Activated CD8-positive, alpha-beta T cell treated with anti-CD3 and anti-CD28 coated beads for 36 hours (primary cell): ENCODE data around the gene ATAT1. TPM values are rescaled to one million over a fixed set of nuclear protein-coding genes. Genes with fewer than 3 reads are reported as not detected.

Experiments
- ATAC-seq: fragments of 200-7000 bp; cut with Tn5 transposase; one replicate; pipeline ENCODE4 v1.10.0; 2021; ENCODE audit warnings: mild to moderate bottlenecking, moderate library complexity
- CTCF ChIA-PET: fragments of 350-600 bp; sonication (Branson Sonifier 250); formaldehyde crosslinking; loops from one replicate; lab custom pipeline; 2021; ENCODE audit warnings: antibody characterized with exemption; lab: Charles Lee
- POLR2A ChIA-PET: fragments of 350-600 bp; sonication (Branson Sonifier 250); formaldehyde crosslinking; loops from one replicate; lab custom pipeline; 2021; ENCODE audit warnings: antibody characterized with exemption; lab: Charles Lee
- DNase-seq: peaks from one replicate; pipeline ENCODE4 v3.0.0-alpha.2; 2020
- H3K27ac Mint-ChIP-seq: one replicate; pipeline ENCODE4 v1.8.0; 2021; ENCODE audit warnings: mild to moderate bottlenecking, mixed read lengths
- H3K27me3 Mint-ChIP-seq: one replicate; pipeline ENCODE4 v1.8.0; 2021; ENCODE audit warnings: mixed read lengths
- H3K36me3 Mint-ChIP-seq: one replicate; pipeline ENCODE4 v1.8.0; 2021; ENCODE audit warnings: low read depth, mixed read lengths
- H3K4me1 Mint-ChIP-seq: one replicate; pipeline ENCODE4 v1.8.0; 2021; ENCODE audit warnings: low read depth, mixed read lengths
- H3K4me3 Mint-ChIP-seq: one replicate; pipeline ENCODE4 v1.8.0; 2021; ENCODE audit warnings: mild to moderate bottlenecking, moderate library complexity, mixed read lengths
- H3K9me3 Mint-ChIP-seq: one replicate; pipeline ENCODE4 v1.8.0; 2021; ENCODE audit warnings: mixed read lengths
- intact Hi-C: fragments of 100-400 bp; cut with micrococcal nuclease; formaldehyde crosslinking; loops from one replicate; pipeline ENCODE4 v1.10.0; 2022
- total RNA-seq, 2 experiments: library from RNA; stranded (reverse); gene quantifications; one replicate each; pipeline ENCODE4 v1.2.3, GENCODE V29; 2021
- TF ChIP-seq, protein P1 (sequence below): fragments of 200-600 bp; IDR thresholded peaks from one replicate; pipeline ENCODE4 v1.8.0; 2022; ENCODE audit warnings: antibody characterized with exemption, mild to moderate bottlenecking

The ATAT1 gene
- total RNA-seq, 2 experiments from 2014 or later, result 7.5 to 7.8 TPM

DNA sequence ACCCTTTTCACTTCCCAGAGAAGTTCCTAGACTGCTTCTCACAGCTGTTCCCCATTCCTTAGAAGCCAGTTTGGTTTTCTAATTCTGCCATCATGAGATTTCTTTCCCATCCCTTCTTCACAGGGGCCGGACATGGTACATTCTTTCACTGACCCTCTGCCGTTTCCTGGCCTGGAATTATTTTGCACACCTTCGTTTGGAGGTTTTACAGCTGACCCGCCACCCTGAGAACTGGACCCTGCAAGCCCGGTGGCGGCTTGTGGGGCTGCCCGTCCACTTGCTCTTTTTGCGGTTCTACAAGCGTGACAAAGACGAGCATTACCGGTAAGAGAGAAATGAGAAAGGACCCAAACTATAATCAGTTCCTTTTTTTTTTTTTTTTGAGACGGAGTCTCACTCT is 24.5 kb downstream of the ATAT1 start:
- ChIA-PET POLR2A (interaction anchor here (0.7 to 2.4 kb wide), 4 partner anchors 10 to 37 kb away, joined by 3 to 9 read pairs (median 4); partner anchors contain the start of genes DHX16, MRPS18B and PPP1R10), CTCF (no interaction called here)
- TF ChIP-seq, protein P1, sequence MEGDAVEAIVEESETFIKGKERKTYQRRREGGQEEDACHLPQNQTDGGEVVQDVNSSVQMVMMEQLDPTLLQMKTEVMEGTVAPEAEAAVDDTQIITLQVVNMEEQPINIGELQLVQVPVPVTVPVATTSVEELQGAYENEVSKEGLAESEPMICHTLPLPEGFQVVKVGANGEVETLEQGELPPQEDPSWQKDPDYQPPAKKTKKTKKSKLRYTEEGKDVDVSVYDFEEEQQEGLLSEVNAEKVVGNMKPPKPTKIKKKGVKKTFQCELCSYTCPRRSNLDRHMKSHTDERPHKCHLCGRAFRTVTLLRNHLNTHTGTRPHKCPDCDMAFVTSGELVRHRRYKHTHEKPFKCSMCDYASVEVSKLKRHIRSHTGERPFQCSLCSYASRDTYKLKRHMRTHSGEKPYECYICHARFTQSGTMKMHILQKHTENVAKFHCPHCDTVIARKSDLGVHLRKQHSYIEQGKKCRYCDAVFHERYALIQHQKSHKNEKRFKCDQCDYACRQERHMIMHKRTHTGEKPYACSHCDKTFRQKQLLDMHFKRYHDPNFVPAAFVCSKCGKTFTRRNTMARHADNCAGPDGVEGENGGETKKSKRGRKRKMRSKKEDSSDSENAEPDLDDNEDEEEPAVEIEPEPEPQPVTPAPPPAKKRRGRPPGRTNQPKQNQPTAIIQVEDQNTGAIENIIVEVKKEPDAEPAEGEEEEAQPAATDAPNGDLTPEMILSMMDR, result no peak
- intact Hi-C loops, result no loop called here
- H3K4me1 Mint-ChIP-seq, result peaks cover 10% of the 10 kb centered on the region
- DNase-seq (no peak), ATAC-seq (no peak)
- H3K4me3 Mint-ChIP-seq, result no peak overlapping the region
- H3K27me3 Mint-ChIP-seq, result no peaks in the 10 kb centered on the region
- no peak overlapping the region for H3K27ac Mint-ChIP-seq
- peaks cover 36% of the 10 kb centered on the region for H3K36me3 Mint-ChIP-seq
- H3K9me3 Mint-ChIP-seq, result no peaks in the 10 kb centered on the region

DNA sequence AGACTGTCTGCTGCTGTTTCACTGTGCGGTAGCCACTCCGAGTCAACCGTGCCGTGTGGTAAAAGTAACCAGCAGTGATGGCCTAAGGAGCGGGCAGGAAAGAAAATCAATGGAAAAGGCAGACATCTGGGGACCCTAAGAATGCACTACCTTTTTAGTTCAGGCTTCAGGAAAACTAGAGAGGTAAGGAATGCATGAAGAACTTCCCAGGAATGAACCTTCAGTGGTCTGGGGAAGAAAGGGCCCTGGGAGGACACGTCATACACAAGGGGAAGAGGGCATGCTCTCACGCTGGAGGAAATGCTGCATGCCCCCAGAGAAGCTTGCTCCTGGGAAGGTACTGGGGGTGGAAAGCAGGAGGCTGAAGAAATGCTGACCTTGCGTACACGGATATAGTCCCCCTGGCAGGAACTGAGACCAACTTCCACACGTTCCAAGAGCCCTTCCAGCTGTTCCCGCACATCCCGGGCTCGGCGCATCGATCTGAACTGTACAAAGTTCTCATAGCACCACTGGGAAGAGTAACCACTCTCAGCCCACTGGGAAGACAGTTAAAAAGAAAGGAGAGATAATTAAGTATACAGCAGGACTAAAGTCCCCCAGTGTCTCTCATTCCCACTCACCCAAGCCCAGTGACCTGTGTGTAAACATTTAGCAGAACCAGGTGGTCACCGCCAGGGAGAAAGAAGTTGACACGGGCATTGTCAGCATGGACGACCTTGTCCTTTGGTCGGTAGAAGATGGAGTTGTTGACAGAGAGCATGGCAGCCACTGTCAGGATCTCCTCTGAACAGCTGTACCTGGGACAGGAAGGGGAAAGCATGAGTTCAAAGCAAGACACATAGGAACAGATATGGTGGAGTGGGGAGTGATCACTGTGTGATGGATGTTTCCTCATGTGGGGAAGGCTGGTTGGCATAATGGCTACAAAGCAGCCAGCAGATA is 28.4 kb downstream of the ATAT1 start:
- H3K4me3 Mint-ChIP-seq, result no peak overlapping the region
- ChIA-PET POLR2A (interaction anchor here (0.7 kb wide), 1 partner anchor 55 kb away, joined by 3 read pairs; no protein-coding TSS in a partner anchor), CTCF (interaction anchor here (1.1 to 1.3 kb wide), 2 partner anchors 10 to 76 kb away, joined by 3 read pairs; no protein-coding TSS in a partner anchor)
- DNase-seq (no peak), ATAC-seq (no peak)
- intact Hi-C loops, result no loop called here
- H3K27me3 Mint-ChIP-seq, result no peaks in the 10 kb centered on the region
- TF ChIP-seq, protein P1, result no peak
- no peak overlapping the region for H3K27ac Mint-ChIP-seq
- no peaks in the 10 kb centered on the region for H3K4me1 Mint-ChIP-seq
- peaks cover 35% of the 10 kb centered on the region for H3K36me3 Mint-ChIP-seq
- no peaks in the 10 kb centered on the region for H3K9me3 Mint-ChIP-seq

DNA sequence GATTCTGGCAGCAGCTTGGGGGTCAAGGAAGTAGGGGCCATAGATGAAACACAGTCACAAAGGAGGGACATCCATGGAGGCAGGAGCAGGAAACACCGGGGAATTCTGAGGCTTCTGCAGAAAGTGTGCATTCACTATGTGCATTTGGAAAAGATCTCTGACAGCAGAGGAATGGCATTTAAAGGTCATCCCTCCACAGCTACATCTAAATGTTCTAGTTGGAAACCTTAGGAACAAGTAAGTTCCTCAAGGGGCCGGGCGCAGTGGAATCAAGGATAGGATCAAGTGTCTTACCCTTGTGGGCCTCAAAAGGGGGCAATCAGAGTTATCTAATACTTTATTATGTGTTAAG is 29.0 kb downstream of the ATAT1 start:
- H3K27ac Mint-ChIP-seq, result no peak overlapping the region
- intact Hi-C loops, result no loop called here
- no peaks in the 10 kb centered on the region for H3K4me1 Mint-ChIP-seq
- CTCF ChIA-PET, result interaction anchor here (1.1 to 1.3 kb wide), 2 partner anchors 10 to 75 kb away, joined by 3 read pairs; no protein-coding TSS in a partner anchor
- H3K36me3 Mint-ChIP-seq, result peaks cover 37% of the 10 kb centered on the region
- no peaks in the 10 kb centered on the region for H3K27me3 Mint-ChIP-seq
- no peak overlapping the region for H3K4me3 Mint-ChIP-seq
- TF ChIP-seq, protein P1, result no peak
- POLR2A ChIA-PET, result no interaction called here
- DNase-seq (no peak), ATAC-seq (no peak)
- H3K9me3 Mint-ChIP-seq, result no peaks in the 10 kb centered on the region

DNA sequence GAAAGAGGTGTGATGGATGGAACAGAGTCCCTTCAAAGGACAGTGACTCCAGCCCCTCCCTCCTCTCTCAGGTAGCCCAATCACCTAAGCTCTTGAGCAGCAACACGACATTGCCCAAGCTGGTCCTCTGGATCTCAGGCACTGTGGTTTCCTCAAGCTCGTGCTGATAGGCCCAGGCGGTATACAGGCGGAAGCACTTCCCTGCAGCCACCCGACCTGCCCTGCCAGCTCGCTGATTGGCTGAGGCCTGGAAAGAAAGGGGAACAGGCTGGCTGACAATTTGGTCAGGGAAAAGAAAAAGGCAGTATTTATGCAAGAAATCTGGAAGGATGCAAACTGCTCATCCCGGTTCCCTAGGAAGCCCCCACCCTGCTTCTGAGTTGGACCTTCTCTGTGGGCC is 29.8 kb downstream of the ATAT1 start:
- ATAC-seq, result no peak
- H3K4me3 Mint-ChIP-seq, result no peak overlapping the region
- ChIA-PET CTCF (interaction anchor here (1.1 to 1.5 kb wide), 3 partner anchors 10 to 74 kb away, joined by 3 read pairs; no protein-coding TSS in a partner anchor), POLR2A (interaction anchor here (0.7 to 2.0 kb wide), 3 partner anchors 8 to 41 kb away, joined by 4 to 5 read pairs (median 5); partner anchors contain the start of gene MRPS18B)
- H3K36me3 Mint-ChIP-seq, result peaks cover 33% of the 10 kb centered on the region
- no peak overlapping the region for H3K27ac Mint-ChIP-seq
- H3K4me1 Mint-ChIP-seq, result no peaks in the 10 kb centered on the region
- no peaks in the 10 kb centered on the region for H3K9me3 Mint-ChIP-seq
- TF ChIP-seq, protein P1, result no peak
- DNase-seq, result no peak
- H3K27me3 Mint-ChIP-seq, result no peaks in the 10 kb centered on the region
- intact Hi-C loops, result no loop called here
